Hepatic stellate cell (primary cell): Measurements from ENCODE around the gene TKTL1.
A peak's percentile ranks its signal among the peaks of the same experiment; 100 is the strongest.
"Not testable (repeated sequence)": the region's sequence is repeated elsewhere in the genome, so short reads cannot be mapped to it uniquely, and the experiment has no call there.

Experiments used
- DNase-seq: peaks from one replicate; pipeline ENCODE4 v3.0.0; 2011; ENCODE audit warnings: low spot score

TKTL1 gene

DNA sequence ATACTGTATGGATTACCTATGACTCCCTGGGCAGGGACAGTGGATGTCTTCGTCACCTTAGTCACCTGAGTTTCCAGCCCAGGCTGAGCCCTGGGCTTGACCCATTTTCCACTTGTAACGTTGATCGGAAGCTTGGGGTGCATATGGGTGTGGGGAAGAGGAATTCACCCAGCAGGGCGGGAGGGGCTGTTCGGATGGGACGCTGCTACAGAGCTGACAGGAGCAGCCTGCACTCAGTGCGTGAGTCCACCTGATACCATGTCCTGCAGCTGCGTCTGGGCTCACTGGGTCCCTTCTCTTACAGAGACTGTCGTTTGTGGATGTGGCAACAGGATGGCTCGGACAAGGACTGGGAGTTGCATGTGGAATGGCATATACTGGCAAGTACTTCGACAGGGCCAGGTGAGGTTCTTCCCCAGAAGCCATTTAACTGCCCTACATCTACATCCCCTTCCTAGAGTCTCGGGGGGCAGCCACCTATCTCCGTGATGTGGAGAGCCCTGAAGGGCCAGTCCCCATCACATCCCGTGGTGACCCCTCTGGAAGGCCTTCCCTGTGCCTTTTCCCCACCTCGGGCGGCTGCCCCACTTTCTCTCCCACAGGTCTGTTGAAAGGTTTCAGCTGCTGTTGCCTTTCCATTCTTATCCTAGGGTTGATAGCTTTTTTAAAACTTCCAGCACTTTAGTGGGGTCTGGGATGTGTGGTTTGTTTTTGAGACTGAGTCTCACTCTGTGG, 13.6 kb downstream of the TKTL1 start:
- DNase-seq, result no peak

GRCh38 chrX:154310616-154311536, 15.3 kb downstream of the TKTL1 start:
- no peak for DNase-seq

DNA sequence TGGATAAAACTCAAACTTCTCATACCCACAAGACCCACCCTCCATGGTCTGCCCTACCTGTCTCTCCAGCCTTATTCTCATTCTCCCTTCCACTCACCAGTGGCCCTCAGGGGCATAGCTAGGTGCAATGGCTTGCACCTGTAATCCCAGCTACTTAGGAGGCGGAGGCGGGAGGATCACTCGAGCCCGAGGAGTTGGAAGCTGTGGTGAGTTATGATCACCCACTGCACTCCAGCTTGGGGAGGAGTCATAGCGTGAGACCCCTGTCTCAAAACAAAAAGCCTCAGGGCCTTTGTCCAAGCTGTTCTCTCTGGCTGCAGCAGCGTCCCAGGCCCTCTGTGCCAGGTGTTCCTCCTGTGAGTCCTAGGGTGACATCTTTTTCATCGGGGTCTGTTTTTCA, 16.5 kb downstream of the TKTL1 start:
- DNase-seq, result no peak

GRCh38 chrX:154313147-154313546, 17.6 kb downstream of the TKTL1 start:
- no peak for DNase-seq

DNA sequence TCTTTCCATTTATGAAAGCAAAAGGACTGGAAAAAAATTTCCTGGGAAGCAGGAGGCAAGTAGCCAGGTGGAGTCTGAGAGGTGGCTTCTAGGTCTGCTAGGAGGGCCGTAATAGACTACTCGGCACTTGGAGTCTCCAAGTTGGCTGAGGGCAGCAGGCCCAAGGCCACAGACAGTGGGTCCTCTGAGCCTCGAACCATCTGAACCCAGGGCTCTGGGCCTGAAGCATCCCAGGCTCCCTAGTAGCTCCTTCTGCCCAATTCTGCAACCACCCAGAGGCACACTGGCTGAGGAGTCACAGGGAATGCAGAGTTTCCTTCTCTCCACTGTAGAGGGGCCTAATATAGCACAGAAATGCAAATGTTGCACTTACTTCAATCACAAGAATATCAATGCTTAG, 19.8 kb downstream of the TKTL1 start:
- no peak for DNase-seq

DNA sequence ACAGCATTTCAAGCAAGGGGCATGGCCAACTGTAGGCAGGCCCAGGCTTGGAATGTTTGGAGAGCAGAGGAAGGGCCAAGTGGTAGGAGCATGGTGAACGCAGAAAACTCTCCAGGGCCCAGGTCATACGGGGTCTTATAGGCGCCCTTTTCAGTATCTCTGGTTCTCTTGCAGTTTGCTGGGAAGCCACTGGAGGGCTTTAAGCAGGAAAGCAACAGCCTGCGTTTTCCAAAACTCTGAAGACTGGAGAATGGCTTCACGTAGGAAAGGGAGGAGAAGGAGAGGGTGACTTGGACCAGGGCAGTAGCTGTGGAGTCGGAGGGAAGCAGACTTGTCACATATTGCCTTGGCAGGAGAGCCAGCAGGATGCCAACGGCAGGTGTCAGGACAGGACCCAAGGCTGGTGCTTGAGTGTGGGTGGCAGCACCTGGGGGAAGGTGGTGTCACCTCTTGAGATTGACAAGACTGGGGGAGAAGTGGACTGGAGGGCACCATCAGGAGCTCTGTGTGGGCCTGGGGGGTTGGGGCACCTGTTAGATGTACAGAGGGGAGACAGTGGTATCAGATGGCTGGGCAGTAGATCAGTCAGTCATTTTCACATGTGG, 21.9 kb downstream of the TKTL1 start:
- peak; percentile 27 for DNase-seq

DNA sequence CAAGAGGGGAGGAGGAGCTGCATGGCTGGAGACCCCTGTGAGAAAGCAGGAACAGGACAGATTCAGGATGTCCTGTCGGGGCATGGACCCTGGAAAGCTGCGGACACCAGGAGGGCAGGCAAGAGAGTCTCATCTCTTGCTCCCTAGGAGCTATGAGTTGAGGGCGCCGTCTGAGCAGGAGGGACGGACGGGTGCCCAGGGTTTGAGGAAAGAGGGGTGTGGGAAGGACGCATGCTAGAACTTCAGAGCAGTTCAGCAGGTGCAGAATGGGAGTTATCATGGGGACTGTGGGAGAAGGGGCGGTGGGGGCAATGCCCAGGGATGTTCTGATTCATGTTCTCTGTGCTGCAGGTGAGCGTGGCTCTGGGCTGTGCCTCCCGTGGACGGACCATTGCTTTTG, 24.8 kb downstream of the TKTL1 start:
- DNase-seq, result no peak

DNA sequence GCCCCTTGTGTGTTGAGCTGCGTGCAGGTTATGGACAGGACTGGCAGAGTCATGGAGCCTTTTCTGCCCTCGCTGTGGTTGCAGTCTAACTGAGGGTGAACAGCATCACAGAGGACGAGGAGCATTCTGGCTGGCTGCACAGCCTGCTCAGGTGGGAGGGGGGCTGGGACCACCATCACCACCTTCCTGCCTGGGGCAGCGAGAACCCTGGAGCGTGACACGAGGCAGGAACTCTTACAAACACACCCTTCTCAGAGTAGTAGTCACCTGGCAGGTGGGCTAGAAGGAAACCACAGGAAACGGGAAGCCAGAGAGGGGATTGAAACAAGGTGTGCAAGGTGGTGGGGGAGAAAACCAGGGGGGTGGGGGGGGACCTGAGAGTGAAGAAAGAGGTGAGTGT, 25.6 kb downstream of the TKTL1 start:
- DNase-seq, result no peak

DNA sequence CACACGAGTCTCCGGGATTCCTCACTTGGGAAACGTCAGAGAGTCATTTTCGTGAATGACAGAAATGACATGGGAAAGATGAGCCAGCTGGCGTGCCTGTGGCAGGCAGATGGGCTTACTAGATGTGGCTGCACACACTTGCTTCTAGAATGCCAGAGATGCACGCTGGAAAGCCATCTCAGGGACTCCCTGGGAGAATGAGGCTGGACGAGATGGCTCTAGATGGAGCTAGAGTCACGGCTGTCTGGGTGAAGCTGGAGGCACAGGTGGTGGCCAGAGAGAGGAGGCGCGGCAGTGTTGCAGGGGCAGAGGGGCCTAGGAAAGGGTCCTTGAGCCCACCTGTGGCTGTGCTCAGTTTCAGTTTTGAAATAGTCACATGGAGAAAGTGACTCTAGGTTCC, 26.0 kb downstream of the TKTL1 start:
- no peak for DNase-seq

GRCh38 chrX:154322890-154323289, 27.3 kb downstream of the TKTL1 start:
- no peak for DNase-seq

DNA sequence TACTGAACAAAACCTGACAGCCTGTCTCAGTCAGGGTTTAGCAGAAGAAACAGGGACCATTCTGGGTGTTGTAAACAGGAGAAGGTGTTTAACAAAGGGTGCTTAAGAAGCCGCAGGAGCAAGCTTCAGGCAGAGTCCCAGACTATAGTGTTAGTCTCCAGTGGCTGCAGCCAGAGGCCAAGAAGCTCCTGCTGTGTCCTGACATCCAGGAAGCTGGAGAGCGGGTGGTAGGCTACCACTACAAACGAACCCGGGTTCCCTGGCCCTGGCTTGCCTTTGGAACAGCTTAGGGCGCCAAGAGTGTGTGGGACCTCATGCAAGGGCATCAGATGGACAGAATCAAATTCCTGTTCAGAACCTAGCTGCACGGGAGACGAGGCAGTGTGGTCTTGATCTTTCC, 27.9 kb downstream of the TKTL1 start:
- no peak for DNase-seq

DNA sequence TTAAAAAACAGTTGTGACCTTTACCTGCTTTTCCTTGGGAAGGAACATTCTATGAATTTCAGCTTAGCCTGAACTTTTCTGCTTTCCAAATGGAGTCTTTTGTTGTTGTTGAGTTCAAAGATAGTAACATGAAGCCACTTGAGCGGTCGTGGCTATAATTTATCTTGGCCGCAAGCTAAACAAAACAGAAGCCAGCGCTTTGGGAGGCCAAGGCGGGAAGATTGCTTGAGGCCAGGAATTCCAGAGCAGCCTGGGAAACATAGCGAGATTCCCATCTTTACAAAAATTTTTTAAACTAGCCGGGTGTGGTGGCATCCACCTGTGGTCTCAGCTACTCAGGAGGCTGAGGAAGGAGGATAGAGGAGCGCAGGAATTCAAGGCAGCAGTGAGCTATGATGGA, 29.9 kb downstream of the TKTL1 start:
- no peak for DNase-seq

DNA sequence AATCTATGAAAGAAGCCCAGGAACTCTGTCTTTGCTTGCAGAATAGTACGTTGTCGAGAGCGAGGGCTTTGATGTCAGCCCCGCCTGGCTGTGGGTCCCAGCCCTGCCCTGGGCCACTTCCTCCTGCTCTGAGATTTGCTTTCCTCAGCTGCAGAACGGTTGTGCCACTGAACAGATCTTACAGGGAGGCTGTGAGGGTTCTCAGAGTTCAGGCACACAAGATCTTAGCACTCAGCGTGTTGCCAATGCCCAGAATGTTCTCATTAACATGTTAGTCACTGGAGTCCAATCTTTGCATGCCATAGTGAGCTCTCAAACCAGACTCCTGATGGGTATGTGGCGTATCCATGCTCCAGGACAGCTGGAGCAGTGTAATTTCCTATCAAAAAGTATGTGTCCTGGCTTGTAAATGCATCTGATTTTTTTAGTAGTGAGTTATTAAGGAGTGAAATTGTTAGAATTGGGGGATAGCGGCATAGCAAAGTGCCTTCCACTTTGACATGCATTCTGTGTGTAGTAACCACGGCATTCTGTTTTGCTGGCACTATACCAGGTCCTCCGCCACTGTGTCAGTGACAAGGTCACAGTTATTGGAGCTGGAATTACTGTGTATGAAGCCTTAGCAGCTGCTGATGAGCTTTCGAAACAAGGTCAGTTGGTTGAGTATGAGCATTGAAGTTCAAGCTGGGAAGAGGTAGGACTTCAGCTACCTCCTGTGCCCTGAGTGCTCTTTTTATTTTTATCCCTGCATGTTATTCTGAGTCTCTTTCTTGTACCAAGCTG, 31.6 kb downstream of the TKTL1 start:
- DNase-seq, result no peak

DNA sequence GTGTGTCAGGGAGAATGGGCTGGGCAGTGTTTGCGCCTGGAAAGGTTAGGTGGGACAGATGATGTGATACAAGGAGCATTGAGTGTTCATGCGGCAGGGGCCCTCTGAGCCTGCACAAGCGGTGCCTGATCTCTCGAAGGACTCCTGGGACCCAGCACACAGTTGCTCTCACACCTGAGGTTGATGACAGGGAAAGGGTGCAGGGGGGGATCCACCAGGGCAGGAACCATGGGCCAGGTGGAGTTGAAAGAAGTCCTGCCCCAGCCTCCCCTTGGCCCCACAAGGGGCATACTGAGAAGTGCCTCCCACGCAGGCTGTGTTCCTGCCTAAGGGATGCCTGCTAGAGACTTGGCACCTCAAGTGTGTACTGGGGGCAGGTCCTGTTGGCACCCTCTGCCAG, 33.1 kb downstream of the TKTL1 start:
- DNase-seq, result no peak

- no peak for DNase-seq
These were observed 33.7 kb downstream of the TKTL1 start for GRCh38 chrX:154329294-154329693.

- no peak for DNase-seq
These were observed 37.0 kb downstream of the TKTL1 start for GRCh38 chrX:154332561-154332960.

GRCh38 chrX:154333116-154333515, 37.5 kb downstream of the TKTL1 start:
- no peak for DNase-seq

DNA sequence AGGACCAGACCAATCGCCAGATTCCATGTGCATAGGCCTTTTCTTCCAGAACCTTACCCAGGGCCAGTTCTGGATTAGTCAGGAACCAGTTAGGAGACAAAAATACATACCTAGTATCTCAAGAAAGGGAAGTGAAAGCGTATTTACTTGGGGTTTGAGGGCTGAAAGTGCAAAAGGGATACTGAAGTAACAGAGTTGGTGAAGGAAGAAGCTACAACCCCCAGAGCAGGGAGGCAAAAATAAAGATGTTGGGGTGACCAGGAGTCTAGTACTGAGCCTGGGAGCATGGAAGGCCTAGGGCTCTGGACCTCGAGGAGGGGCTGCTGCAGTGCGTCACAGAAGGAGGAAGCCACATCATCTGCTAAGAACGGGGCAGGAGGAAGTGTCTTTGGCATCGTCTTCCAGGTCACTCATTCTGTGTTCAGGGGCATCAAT, 38.3 kb downstream of the TKTL1 start:
- DNase-seq, result no peak

DNA sequence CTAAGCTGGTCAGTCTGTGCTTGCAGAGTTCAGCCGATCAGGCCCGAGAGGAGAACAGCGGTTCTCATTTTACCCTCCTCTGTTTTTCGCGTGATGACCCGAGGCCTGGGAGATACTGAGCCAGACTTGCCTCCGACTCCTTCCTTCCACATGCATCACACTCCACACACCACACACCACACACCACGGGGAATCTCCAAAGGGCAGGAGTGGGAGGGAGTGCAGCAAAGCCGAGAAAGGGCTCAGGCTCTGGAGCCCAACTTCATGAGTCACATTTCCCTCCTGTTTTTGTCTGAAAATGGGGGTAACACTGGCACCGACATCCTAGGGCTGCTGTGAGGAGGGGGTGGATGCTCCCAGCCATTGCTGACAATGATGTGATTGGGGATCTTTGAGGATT, 38.9 kb downstream of the TKTL1 start:
- no peak for DNase-seq

DNA sequence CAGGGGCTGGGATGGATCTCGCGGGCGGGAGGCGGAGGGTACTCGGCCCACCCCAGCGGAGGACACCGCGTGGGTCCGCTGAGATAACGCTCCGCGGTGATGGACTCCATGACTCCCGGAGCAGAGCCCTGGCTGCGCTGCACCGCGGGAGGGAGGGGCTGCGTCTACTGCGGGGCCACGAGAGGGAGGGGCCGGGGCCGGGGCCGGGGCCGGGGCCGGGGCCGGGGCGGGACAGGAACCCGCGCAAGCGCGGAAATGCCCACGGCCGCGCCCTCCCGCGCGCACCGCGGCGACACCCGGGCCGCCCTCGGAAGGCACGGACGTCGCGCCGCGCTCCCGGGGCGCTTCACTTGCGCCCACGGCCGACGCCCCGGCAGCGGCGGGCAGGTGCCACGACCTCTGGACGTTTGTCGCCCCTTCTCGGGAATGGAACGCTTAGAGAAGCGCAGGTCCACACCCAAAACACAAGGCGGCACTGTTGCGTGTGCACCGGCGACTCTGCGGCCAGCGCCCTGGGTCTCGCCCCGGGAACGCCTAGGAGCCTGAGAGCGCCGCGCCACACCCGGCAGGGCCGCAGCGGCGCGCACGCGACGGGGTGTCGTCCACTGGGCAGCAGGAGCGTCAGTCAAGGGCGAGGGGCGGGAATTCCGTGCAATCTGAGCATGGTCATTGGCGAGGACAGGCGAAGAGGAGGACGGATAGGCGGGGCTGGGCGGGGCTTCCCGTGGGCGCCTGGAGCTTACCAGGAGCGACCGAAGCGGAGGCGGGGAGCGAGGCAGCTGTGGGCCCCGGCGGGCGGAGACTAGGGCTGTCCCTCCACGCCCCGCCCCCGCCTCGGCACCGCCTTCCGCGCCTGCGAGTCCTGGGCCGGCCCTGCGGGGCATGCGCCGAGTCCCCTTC, 46.1 kb downstream of the TKTL1 start:
- DNase-seq, result not testable (repeated sequence)

GRCh38 chrX:154343063-154343462, 47.5 kb downstream of the TKTL1 start:
- not testable (repeated sequence) for DNase-seq
